ENCODE measurements around the gene PPFIBP1.
A peak's percentile ranks its signal among the peaks of the same experiment; 100 is the strongest.
"Not testable (repeated sequence)": the region's sequence is repeated elsewhere in the genome, so short reads cannot be mapped to it uniquely, and the experiment has no call there.

Gene PPFIBP1

GRCh38 chr12:27583057-27583797, 59.2 kb downstream of the PPFIBP1 start:
- no peak overlapping the region for H3K4me3 ChIP-seq (ENCODE audit: low read depth, low read length)
- TF ChIP-seq, protein P1, sequence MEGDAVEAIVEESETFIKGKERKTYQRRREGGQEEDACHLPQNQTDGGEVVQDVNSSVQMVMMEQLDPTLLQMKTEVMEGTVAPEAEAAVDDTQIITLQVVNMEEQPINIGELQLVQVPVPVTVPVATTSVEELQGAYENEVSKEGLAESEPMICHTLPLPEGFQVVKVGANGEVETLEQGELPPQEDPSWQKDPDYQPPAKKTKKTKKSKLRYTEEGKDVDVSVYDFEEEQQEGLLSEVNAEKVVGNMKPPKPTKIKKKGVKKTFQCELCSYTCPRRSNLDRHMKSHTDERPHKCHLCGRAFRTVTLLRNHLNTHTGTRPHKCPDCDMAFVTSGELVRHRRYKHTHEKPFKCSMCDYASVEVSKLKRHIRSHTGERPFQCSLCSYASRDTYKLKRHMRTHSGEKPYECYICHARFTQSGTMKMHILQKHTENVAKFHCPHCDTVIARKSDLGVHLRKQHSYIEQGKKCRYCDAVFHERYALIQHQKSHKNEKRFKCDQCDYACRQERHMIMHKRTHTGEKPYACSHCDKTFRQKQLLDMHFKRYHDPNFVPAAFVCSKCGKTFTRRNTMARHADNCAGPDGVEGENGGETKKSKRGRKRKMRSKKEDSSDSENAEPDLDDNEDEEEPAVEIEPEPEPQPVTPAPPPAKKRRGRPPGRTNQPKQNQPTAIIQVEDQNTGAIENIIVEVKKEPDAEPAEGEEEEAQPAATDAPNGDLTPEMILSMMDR (IDR thresholded peaks at IDR 0.05; ENCODE audit: low read depth, low read length) = no peak
- TF ChIP-seq MAX (IDR thresholded peaks at IDR 0.05; ENCODE audit: low read depth, low read length) = no peak
- TF ChIP-seq POLR2A (IDR thresholded peaks at IDR 0.05; ENCODE audit: extremely low read depth, insufficient read length) = no peak
- no peak for TF ChIP-seq MYC (IDR thresholded peaks at IDR 0.05; ENCODE audit: low read depth, low read length)
- DNase-seq (ENCODE audit: low read depth) = no peak

DNA sequence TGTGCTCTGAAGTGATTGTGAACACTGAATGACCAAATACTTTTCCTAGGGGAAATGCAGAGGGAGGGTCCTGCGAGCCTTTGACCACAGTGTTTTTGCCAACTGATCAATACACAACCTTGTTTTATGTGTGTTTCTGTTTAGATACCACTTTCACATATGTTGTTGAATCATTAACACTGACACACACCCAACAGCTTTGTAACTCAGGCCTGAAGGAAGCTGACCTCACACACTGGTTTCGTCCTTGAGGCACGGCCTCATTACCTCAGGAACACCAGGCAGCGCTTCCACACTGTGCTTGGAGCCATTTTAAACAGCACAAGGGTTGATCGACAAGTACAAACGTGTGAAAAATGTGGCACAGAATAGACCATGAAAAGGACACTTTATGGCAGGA, 60.0 kb downstream of the PPFIBP1 start:
- H3K4me3 ChIP-seq (ENCODE audit: low read depth, low read length) = no peak overlapping the region
- TF ChIP-seq, protein P1 (IDR thresholded peaks at IDR 0.05; ENCODE audit: low read depth, low read length) = no peak
- TF ChIP-seq POLR2A (IDR thresholded peaks at IDR 0.05; ENCODE audit: extremely low read depth, insufficient read length) (no peak), MAX (IDR thresholded peaks at IDR 0.05; ENCODE audit: low read depth, low read length) (no peak), MYC (IDR thresholded peaks at IDR 0.05; ENCODE audit: low read depth, low read length) (no peak)
- no peak for DNase-seq (ENCODE audit: low read depth)

DNA sequence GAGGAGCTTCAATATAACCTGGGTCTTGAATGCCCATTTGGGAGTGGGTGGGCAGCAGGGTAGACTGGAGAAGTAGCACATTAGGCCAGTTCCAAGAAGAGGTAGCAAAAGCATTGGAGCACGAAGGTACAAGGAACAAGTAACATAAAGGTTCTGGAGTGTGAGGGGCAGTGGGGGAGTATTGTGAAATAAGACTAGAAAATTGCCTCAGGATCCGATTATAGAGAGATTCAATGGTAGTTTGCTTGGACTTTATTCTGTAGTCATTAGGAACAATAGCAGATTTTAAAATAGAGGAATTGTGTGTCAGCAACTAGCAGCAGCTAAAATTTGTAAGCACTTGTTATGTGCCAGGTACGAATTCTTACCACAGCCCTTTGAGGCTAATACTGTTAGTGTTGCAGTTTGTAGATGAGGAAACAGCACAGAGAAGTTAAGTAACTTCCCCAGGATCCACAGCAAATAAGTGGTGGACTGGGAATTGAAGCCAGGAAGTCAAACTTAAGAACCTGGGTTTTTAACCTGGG, 61.8 kb downstream of the PPFIBP1 start:
- peak; percentile 35 for DNase-seq (ENCODE audit: low read depth)
- no peak overlapping the region for H3K4me3 ChIP-seq (ENCODE audit: low read depth, low read length)
- no peak for TF ChIP-seq MYC (IDR thresholded peaks at IDR 0.05; ENCODE audit: low read depth, low read length)
- no peak for TF ChIP-seq POLR2A (IDR thresholded peaks at IDR 0.05; ENCODE audit: extremely low read depth, insufficient read length)
- no peak for TF ChIP-seq MAX (IDR thresholded peaks at IDR 0.05; ENCODE audit: low read depth, low read length)
- TF ChIP-seq, protein P1 (IDR thresholded peaks at IDR 0.05; ENCODE audit: low read depth, low read length) = no peak

GRCh38 chr12:27588075-27588730, 64.2 kb downstream of the PPFIBP1 start:
- DNase-seq (ENCODE audit: low read depth); H3K4me3 ChIP-seq (ENCODE audit: low read depth, low read length): not testable (repeated sequence)

- no peak overlapping the region for H3K4me3 ChIP-seq (ENCODE audit: low read depth, low read length)
- TF ChIP-seq MAX (IDR thresholded peaks at IDR 0.05; ENCODE audit: low read depth, low read length) (no peak), MYC (IDR thresholded peaks at IDR 0.05; ENCODE audit: low read depth, low read length) (no peak), POLR2A (IDR thresholded peaks at IDR 0.05; ENCODE audit: extremely low read depth, insufficient read length) (no peak)
- TF ChIP-seq, protein P1 (IDR thresholded peaks at IDR 0.05; ENCODE audit: low read depth, low read length) = no peak
- DNase-seq (ENCODE audit: low read depth) = no peak
Measured at GRCh38 chr12:27588776-27589175, 64.8 kb downstream of the PPFIBP1 start.

DNA sequence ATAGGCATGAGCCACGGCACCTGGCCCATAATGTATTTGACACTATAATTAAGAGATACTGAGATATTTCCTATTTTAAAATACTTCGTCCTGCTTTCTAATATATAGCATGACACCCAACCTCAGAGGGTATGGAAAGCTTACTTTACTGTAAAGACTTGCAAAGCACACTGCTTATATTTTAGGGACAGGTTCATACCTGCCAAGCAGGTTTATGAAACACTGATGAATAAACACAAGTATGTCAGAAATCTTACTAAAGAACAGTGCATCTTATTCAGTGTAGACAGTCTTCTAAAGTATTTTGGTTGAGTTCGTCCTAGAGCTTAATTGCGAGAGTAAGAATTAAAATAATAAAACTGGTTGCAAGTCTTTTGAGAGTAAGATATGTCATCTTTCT, 65.4 kb downstream of the PPFIBP1 start:
- no peak overlapping the region for H3K4me3 ChIP-seq (ENCODE audit: low read depth, low read length)
- TF ChIP-seq, protein P1 (IDR thresholded peaks at IDR 0.05; ENCODE audit: low read depth, low read length) = no peak
- no peak for TF ChIP-seq MYC (IDR thresholded peaks at IDR 0.05; ENCODE audit: low read depth, low read length)
- no peak for TF ChIP-seq POLR2A (IDR thresholded peaks at IDR 0.05; ENCODE audit: extremely low read depth, insufficient read length)
- TF ChIP-seq MAX (IDR thresholded peaks at IDR 0.05; ENCODE audit: low read depth, low read length) = no peak
- no peak for DNase-seq (ENCODE audit: low read depth)

DNA sequence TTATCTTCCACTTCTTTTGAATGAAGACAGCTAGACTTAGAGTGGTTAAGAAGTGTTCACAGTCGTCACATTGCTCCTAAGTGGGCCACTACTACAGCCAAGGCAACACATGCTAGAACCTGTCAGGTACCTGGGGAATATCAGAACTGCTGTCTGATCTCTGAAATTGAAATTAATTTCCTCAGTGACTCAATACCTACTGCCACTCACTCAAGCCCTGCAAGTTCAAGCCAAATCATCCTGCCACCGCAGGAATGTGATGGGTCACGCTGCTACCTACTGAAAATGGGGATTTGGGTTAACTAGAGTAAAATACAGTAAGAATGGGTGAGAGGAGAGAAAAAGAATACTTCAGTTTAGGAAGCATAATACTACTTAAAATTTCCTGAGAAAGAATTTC, 67.7 kb downstream of the PPFIBP1 start:
- DNase-seq (ENCODE audit: low read depth); H3K4me3 ChIP-seq (ENCODE audit: low read depth, low read length): not testable (repeated sequence)
